ENCODE results near the gene FOXN3. TPM values are rescaled to one million over a fixed set of nuclear protein-coding genes. Genes with fewer than 3 reads are reported as not detected.

The FOXN3 gene
- total RNA-seq, 4 donors from 2014 or later: 118 to 211 (median 167) TPM

DNA sequence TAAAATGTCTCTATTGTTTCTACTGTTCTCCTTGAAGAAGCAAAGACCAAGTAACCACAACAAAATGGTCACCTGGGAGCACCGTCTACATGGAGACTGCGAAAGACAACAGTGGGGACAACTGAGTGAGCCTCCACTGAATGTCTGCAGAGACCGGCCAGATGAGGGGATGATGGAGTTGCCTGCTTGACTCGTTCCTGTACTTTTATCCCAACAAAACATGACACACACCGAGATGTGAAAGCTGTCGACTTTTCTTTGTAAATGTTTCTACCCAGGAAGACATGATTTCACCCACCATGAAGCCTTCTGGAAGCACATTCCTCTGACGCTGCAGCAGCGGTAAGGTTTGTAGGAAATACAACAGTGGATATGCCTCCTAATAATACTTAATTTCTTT lies 66.9 kb downstream of the FOXN3 start:
- TF ChIP-seq, protein P1, sequence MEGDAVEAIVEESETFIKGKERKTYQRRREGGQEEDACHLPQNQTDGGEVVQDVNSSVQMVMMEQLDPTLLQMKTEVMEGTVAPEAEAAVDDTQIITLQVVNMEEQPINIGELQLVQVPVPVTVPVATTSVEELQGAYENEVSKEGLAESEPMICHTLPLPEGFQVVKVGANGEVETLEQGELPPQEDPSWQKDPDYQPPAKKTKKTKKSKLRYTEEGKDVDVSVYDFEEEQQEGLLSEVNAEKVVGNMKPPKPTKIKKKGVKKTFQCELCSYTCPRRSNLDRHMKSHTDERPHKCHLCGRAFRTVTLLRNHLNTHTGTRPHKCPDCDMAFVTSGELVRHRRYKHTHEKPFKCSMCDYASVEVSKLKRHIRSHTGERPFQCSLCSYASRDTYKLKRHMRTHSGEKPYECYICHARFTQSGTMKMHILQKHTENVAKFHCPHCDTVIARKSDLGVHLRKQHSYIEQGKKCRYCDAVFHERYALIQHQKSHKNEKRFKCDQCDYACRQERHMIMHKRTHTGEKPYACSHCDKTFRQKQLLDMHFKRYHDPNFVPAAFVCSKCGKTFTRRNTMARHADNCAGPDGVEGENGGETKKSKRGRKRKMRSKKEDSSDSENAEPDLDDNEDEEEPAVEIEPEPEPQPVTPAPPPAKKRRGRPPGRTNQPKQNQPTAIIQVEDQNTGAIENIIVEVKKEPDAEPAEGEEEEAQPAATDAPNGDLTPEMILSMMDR (IDR thresholded peaks at IDR 0.05): no peak
- no peak for TF ChIP-seq POLR2A (IDR thresholded peaks at IDR 0.05)
- H3K4me3 ChIP-seq (ENCODE audit: low read depth, poor library complexity, severe bottlenecking): no peak overlapping the region
- intact Hi-C loops (cut with DNase I; ENCODE audit: low total_unique reads): no loop called here
- DNase-seq (ENCODE audit: low spot score in 2 of 2): no peak
- 93 to 95% methylated on average over 8 of the region's 8 CpGs for WGBS, 2 donors

DNA sequence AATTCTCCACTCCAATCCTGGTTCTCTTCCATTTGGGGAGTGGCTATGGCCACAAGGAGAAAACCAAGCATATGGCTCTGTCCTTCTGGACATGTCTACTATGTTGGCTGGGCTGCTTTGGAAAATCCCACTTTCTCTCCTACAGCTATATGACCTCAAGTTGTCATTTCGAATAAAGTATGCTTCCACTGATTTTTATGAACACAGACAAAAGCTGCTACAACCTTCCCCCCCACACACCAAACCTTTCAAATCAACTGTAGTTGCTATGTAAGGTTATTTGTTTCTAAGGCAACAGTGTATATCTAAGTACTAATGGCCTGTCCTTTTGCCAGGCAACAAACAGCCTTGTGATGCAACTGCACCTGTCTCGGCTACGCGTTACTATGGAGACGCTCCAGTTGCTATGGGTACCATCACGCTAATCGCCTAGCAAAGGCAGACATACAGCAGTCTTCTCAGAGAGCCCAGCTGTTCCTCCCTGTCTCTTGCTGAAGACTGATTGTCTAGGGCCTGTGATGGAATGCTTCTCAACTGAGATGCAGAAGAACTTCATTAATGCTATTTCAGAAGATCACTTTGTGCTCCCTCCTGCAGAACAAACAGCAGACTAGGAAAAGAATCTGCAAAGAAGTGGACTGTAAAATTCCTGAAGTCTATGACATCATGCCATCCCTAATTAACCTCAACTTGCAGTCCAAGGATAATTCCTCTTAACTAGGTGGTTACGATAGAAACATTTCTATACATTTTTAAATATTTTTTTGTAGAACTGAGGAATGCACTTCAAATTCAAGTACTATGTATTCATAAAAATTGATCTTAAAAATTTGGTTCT lies 67.6 kb downstream of the FOXN3 start:
- H3K4me3 ChIP-seq (ENCODE audit: low read depth, poor library complexity, severe bottlenecking): no peak overlapping the region
- WGBS, 2 donors: 84 to 91% methylated on average over 8 of the region's 8 CpGs
- no peak for DNase-seq (ENCODE audit: low spot score in 2 of 2)
- TF ChIP-seq, protein P1 (IDR thresholded peaks at IDR 0.05): no peak
- TF ChIP-seq POLR2A (IDR thresholded peaks at IDR 0.05): no peak
- intact Hi-C loops (cut with DNase I; ENCODE audit: low total_unique reads): no loop called here

DNA sequence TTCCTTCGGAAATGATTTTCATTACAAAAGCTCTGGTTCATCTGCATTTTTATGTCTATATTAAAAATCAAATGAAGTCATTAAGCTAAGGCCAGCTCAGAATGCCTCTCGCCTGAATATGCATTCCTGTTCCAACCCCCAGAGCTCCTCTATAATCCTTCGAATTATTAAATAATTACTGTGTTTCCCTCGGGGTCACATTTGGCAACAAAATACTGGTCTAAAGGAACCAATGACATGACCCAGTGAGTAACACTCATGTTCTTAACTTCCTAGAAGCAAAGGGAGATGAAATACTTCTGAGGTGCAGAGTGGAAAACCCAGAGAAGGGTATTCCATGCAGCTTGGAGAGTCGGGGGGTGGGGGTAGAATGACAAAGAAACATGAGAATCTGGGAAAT lies 68.3 kb downstream of the FOXN3 start:
- intact Hi-C loops (cut with DNase I; ENCODE audit: low total_unique reads): no loop called here
- no peak overlapping the region for H3K4me3 ChIP-seq (ENCODE audit: low read depth, poor library complexity, severe bottlenecking)
- 75% methylated on average over 5 of the region's 5 CpGs for WGBS, 2 donors
- DNase-seq (ENCODE audit: low spot score in 2 of 2): no peak
- TF ChIP-seq, protein P1 (IDR thresholded peaks at IDR 0.05): no peak
- TF ChIP-seq POLR2A (IDR thresholded peaks at IDR 0.05): no peak

DNA sequence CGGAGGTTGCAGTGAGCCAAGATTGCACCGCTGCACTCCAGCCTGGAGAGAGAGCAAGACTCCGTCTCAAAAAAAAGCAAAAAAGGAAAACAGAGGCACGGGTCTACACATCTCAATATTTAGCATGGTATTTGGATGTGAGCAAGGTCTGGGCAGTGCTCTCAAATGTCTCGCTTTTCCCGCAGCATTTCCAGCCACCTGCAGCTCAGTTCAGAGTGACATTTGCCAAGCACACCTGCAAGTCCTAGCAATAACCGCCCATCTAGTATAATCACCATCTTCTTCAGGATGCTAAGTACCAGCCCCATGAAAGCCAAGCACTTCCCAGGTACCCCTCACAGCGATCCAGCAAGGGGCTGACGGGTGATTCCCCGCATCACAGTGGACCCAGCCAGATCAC lies 69.1 kb downstream of the FOXN3 start:
- DNase-seq (ENCODE audit: low spot score in 2 of 2): no peak
- intact Hi-C loops (cut with DNase I; ENCODE audit: low total_unique reads): no loop called here
- TF ChIP-seq, protein P1 (IDR thresholded peaks at IDR 0.05): no peak
- TF ChIP-seq POLR2A (IDR thresholded peaks at IDR 0.05): no peak
- WGBS, 2 donors: 96 to 97% methylated on average over 10 of the region's 10 CpGs
- no peak overlapping the region for H3K4me3 ChIP-seq (ENCODE audit: low read depth, poor library complexity, severe bottlenecking)

DNA sequence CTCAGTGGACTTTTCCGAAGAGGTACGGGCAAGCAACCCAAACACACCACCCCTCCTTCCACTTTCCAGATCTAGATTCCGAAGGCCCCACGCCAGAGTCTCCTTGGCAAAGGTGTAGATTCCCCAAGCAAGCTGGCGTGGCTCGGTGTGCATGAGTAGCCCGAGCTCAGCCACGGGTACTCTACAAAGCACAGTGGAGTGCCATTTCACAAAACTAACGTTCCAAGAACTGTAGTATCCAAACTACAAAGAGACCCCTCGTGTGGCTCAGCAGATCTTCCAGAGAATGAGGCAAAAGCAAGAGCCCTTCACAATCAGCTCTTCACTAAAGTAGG lies 72.1 kb downstream of the FOXN3 start:
- intact Hi-C loops (cut with DNase I; ENCODE audit: low total_unique reads): no loop called here

DNA sequence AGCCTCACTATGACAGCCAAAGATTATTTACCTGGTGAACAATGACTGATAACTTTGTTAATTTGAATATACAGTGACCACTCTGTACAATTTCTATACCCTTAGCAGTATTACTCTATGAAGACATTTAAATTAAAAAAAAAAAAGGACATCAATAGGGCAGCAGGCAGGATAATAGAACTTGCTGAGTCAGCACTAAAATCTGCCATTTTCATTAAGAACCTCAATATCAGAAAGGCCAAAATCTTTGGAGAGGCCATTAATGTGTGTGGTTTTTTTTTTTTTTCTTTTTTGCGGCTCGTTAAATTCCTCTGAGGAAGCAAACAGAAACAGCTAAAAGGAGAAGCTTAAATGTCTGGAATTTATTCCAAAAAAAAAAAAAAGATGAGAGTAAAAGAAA lies 73.7 kb downstream of the FOXN3 start:
- 72 to 74% methylated on average over 2 of the region's 2 CpGs for WGBS, 2 donors
- no peak for DNase-seq (ENCODE audit: low spot score in 2 of 2)
- intact Hi-C loops (cut with DNase I; ENCODE audit: low total_unique reads): no loop called here
- TF ChIP-seq, protein P1 (IDR thresholded peaks at IDR 0.05): no peak
- no peak for TF ChIP-seq POLR2A (IDR thresholded peaks at IDR 0.05)
- H3K4me3 ChIP-seq (ENCODE audit: low read depth, poor library complexity, severe bottlenecking): no peak overlapping the region

More for the DNA sequence above, 72.1 kb downstream of the FOXN3 start:
- no peak for DNase-seq (ENCODE audit: low spot score in 2 of 2)
- TF ChIP-seq POLR2A (IDR thresholded peaks at IDR 0.05): no peak
- no peak overlapping the region for H3K4me3 ChIP-seq (ENCODE audit: low read depth, poor library complexity, severe bottlenecking)
- 56 to 59% methylated on average over 10 of the region's 10 CpGs for WGBS, 2 donors

Data from lower leg skin (tissue), 4 donors.